GM12878 (cell line): ENCODE data around the gene ASAP3. TPM values are rescaled to one million over a fixed set of nuclear protein-coding genes. Genes with fewer than 3 reads are reported as not detected.

ENCODE experiments used
- ATAC-seq: fragments of 200-7000 bp; cut with Tn5 transposase; 3 replicates; pipeline ENCODE4 v1.9.1; 2020; ENCODE audit warnings: mild to moderate bottlenecking, moderate library complexity
- BruUV-seq: library from RNA; stranded (reverse); fragments of 400-500 nt; replicated peaks from 2 replicates; lab custom pipeline; 2021; lab: Mats Ljungman, UMichigan
- CTCF ChIA-PET: fragments of 300-600 bp; sonication (Branson Sonifier 250); formaldehyde crosslinking; extraction: SDS; loops from one replicate; lab custom pipeline; 2021; ENCODE audit warnings: inconsistent platforms; lab: Yijun Ruan, JAX
- POLR2A ChIA-PET: fragments of 350-600 bp; formaldehyde crosslinking; extraction: SDS; loops from one replicate; lab custom pipeline; 2021; ENCODE audit warnings: inconsistent platforms; lab: Charles Lee
- RAD21 ChIA-PET: fragments of 300-600 bp; sonication (Branson Sonifier 250); formaldehyde crosslinking; loops from one replicate; lab custom pipeline; 2023; ENCODE audit warnings: antibody characterized with exemption; ENCODE audit not compliant: unreplicated experiment; lab: Charles Lee
- SMC1A ChIA-PET: fragments of 300-600 bp; sonication (Branson Sonifier 250); formaldehyde crosslinking; loops from one replicate; lab custom pipeline; 2023; ENCODE audit not compliant: unreplicated experiment, uncharacterized antibody; lab: Charles Lee
- DNase-seq: peaks from one replicate; pipeline ENCODE4 v3.0.0-alpha.2; 2011; ENCODE audit warnings: low read depth, low spot score
- FAIRE-seq: peaks from 3 replicates; lab custom pipeline; 2011; peaks lifted over from hg19 to GRCh38; lab: Jason Lieb, UNC
- H2AFZ ChIP-seq: 2 replicates; pipeline ENCODE4 v1.6.0; 2011; ENCODE audit warnings: low read depth, low read length, control low read depth; ENCODE audit not compliant: control insufficient read depth
- H3K27ac ChIP-seq: 2 replicates; pipeline ENCODE4 v1.5.1; 2011; ENCODE audit warnings: control low read depth; ENCODE audit not compliant: control insufficient read depth, insufficient read depth
- H3K27me3 ChIP-seq, 2 experiments: replicated peaks in 1 of 2; 2 replicates each; pipeline versions ENCODE4 v1.6.0 to v1.6.1; 2011; ENCODE audit warnings: low read length in 1 of 2; ENCODE audit not compliant: control insufficient read depth in 2 of 2, insufficient read depth in 2 of 2
- H3K36me3 ChIP-seq, 2 experiments: 2 replicates each; pipeline ENCODE4 v1.5.1; 2011; ENCODE audit warnings: low read length in 1 of 2; ENCODE audit not compliant: control insufficient read depth in 2 of 2, insufficient read depth in 2 of 2
- H3K4me1 ChIP-seq: 2 replicates; pipeline ENCODE4 v1.6.1; 2011; ENCODE audit warnings: mild to moderate bottlenecking, low read length, moderate library complexity, mixed read lengths; ENCODE audit not compliant: control insufficient read depth, insufficient read depth
- H3K4me2 ChIP-seq: 2 replicates; pipeline ENCODE4 v1.6.0; 2011; ENCODE audit warnings: control low read depth; ENCODE audit not compliant: control insufficient read depth, insufficient read depth
- H3K4me3 ChIP-seq: fragments of 200-600 bp; sonication (generic); 2 replicates; pipeline ENCODE4 v1.5.1; 2016
- H3K79me2 ChIP-seq: 2 replicates; pipeline ENCODE4 v1.6.0; 2011; ENCODE audit warnings: low read length; ENCODE audit not compliant: control insufficient read depth, insufficient read depth
- H3K9ac ChIP-seq: 2 replicates; pipeline ENCODE4 v1.8.0; 2011; ENCODE audit warnings: low read length, control low read depth, mixed read lengths; ENCODE audit not compliant: control insufficient read depth, insufficient read depth
- H3K9me3 ChIP-seq: replicated peaks from 3 replicates; pipeline ENCODE4 v1.5.1; 2011; ENCODE audit warnings: mild to moderate bottlenecking, low read length; ENCODE audit not compliant: control insufficient read depth, insufficient read depth
- H4K20me1 ChIP-seq: 2 replicates; pipeline ENCODE4 v1.6.0; 2011; ENCODE audit not compliant: control insufficient read depth, insufficient read depth
- ASH2L ChIP-seq: fragments of 300-600, 200-600 bp; sonication (generic); IDR thresholded peaks from 2 replicates; pipeline ENCODE4 v1.6.1; 2017; ENCODE audit warnings: low read depth, mild to moderate bottlenecking, borderline replicate concordance
- CUX1 ChIP-seq: IDR thresholded peaks from 2 replicates; pipeline ENCODE4 v1.6.1; 2012; ENCODE audit warnings: improper control_type of control experiment, low read depth, low read length; ENCODE audit not compliant: insufficient replicate concordance
- EP300 ChIP-seq, 2 experiments: fragments of 150-350 bp in 1 of 2; IDR thresholded peaks; 2 replicates each; pipeline ENCODE4 v1.6.1; 2011 to 2012; ENCODE audit warnings: low read depth in 2 of 2, low read length in 2 of 2, borderline replicate concordance in 1 of 2, improper control_type of control experiment in 1 of 2, inconsistent platforms in 1 of 2; ENCODE audit not compliant: control insufficient read depth in 1 of 2
- EZH2 ChIP-seq: IDR thresholded peaks from 2 replicates; pipeline ENCODE4 v1.6.1; 2012; ENCODE audit warnings: low read depth, mild to moderate bottlenecking, control low read depth, inconsistent platforms, low read length, borderline replicate concordance; ENCODE audit not compliant: control insufficient read depth
- GABPA ChIP-seq: IDR thresholded peaks from 2 replicates; pipeline ENCODE4 v1.6.1; 2014; ENCODE audit warnings: antibody characterized with exemption, low read depth, mild to moderate bottlenecking, inconsistent platforms
- HDGF ChIP-seq: fragments of 450-650 bp; IDR thresholded peaks from 2 replicates; pipeline ENCODE4 v1.6.1; 2016; ENCODE audit warnings: antibody characterized with exemption
- NR2C1 ChIP-seq: fragments of 450-650 bp; IDR thresholded peaks from 2 replicates; pipeline ENCODE4 v1.6.1; 2017; ENCODE audit warnings: antibody characterized with exemption, mild to moderate bottlenecking, moderate library complexity
- POLR2AphosphoS2 ChIP-seq: IDR thresholded peaks from 2 replicates; pipeline ENCODE4 v1.6.1; 2011; ENCODE audit warnings: low read depth, mild to moderate bottlenecking, low read length, improper control_type of control experiment, moderate library complexity
- RAD51 ChIP-seq: fragments of 450-650 bp; IDR thresholded peaks from 2 replicates; pipeline ENCODE4 v1.6.1; 2016; ENCODE audit warnings: moderate library complexity, mild to moderate bottlenecking, inconsistent platforms
- SP1 ChIP-seq: IDR thresholded peaks from one replicate; pipeline ENCODE4 v1.6.1; 2011; ENCODE audit warnings: low read depth, low read length
- SUZ12 ChIP-seq: fragments of 200-600 bp; sonication (generic); IDR thresholded peaks from one replicate; pipeline ENCODE4 v1.6.1; 2018; ENCODE audit warnings: antibody characterized with exemption, mild to moderate bottlenecking; ENCODE audit not compliant: unreplicated experiment
- TAF1 ChIP-seq: IDR thresholded peaks from 2 replicates; pipeline ENCODE4 v1.6.1; 2011; ENCODE audit warnings: mild to moderate bottlenecking, low read depth, low read length, borderline replicate concordance
- TBL1XR1 ChIP-seq: IDR thresholded peaks from 2 replicates; pipeline ENCODE4 v1.6.1; 2012; ENCODE audit warnings: low read depth, low read length, improper control_type of control experiment
- ZNF274 ChIP-seq: IDR thresholded peaks from one replicate; pipeline ENCODE4 v1.8.0; 2011; ENCODE audit not compliant: insufficient read length, insufficient read depth
- WGBS: methylation state at CpG from one replicate; pipeline ENCODE4 v1.1.6; 2016; ENCODE audit warnings: low lambda C conversion rate; ENCODE audit not compliant: insufficient replicate concordance, insufficient coverage; ENCODE audit errors: missing lambda C conversion rate; 5-methylcytosine and 5-hydroxymethylcytosine counted together
- in situ Hi-C: fragments of 300-500 bp; cut with MboI; formaldehyde crosslinking; loops from 9 replicates; pipeline ENCODE4 v1.14.3; 2018; ENCODE audit warnings: mixed read lengths
- intact Hi-C: fragments of 100-400 bp; cut with micrococcal nuclease; formaldehyde crosslinking; loops from one replicate; pipeline ENCODE4 v1.14.2; 2022; ENCODE audit not compliant: unreplicated experiment
- polyA plus RNA-seq, 11 experiments: library from polyadenylated mRNA; depleted of rRNA in 4 of 11; unstranded in 6 of 11; stranded (reverse) in 5 of 11; fragments of >200 nt; fragmentation: Nextera tagmentation in 4 of 11; fragmentation: Illumina TruSeq in 1 of 11; extraction: Ambion mirVana in 4 of 11; extraction: Trizol in 1 of 11; gene quantifications; 1 replicate in 1 of 11; 2 replicates in 10 of 11; pipeline versions ENCODE4 v1.2.1 to v1.2.3, GENCODE V29; 2011 to 2016; ENCODE audit warnings: inconsistent platforms in 2 of 11, missing spikeins in 2 of 11, low read depth in 1 of 11
- total RNA-seq, 4 experiments: library from RNA; depleted of rRNA in 3 of 4; stranded (reverse); fragments of >200 nt in 3 of 4; fragmentation: Illumina TruSeq in 1 of 4; extraction: Trizol in 1 of 4; gene quantifications; 2 replicates each; pipeline versions ENCODE4 v1.2.1 to v1.2.3, GENCODE V29; 2013 to 2021

ASAP3 gene
- total and polyA plus RNA-seq, 10 of the 15 experiments (the other 5 are each of a cell fraction or from before 2014, with no cell fraction given), result 0.04 to 0.92 (median 0.34) TPM; not detected in 1

GRCh38 chr1:23531562-23532094 is 47.6 kb upstream of the ASAP3 start:
- TSS peak; percentile 93 for BruUV-seq

More at GRCh38 chr1:23531562-23532094, 47.6 kb upstream of the ASAP3 start:
- in situ Hi-C loops, result loop anchor here (5.0 kb wide), 1 partner anchor 34 kb away; no protein-coding TSS in a partner anchor
- 29% methylated on average over 5 of the region's 5 CpGs for WGBS
- peaks cover 57% of the 10 kb centered on the region for H3K4me1 ChIP-seq
- SMC1A ChIA-PET, result interaction anchor here (1.1 to 14.8 kb wide), 8 partner anchors 8 to 106 kb away, joined by 3 to 201 read pairs (median 4); no protein-coding TSS in a partner anchor
- TF ChIP-seq EZH2 (no peak), SUZ12 (no peak), TAF1 (no peak), CUX1 (no peak), GABPA (no peak), NR2C1 (no peak), EP300 (IDR thresholded peaks at IDR 0.05; ENCODE audit: borderline replicate concordance in 1 of 2, control insufficient read depth in 1 of 2, low read depth in 2 of 2, low read length in 2 of 2) (no peak), SP1 (no peak), ASH2L (no peak), POLR2AphosphoS2 (no peak), TBL1XR1 (no peak), HDGF (no peak), ZNF274 (no peak), RAD51 (no peak)
- no peaks in the 10 kb centered on the region for H4K20me1 ChIP-seq
- CTCF ChIA-PET, result interaction anchor here (0.6 to 28.3 kb wide), 7 partner anchors 9 to 158 kb away, joined by 3 to 784 read pairs (median 5); no protein-coding TSS in a partner anchor
- POLR2A ChIA-PET, result interaction anchor here (0.9 to 1.9 kb wide), 11 partner anchors 8 to 187 kb away, joined by 3 to 8 read pairs (median 4); partner anchors contain the start of gene HNRNPR
- no peaks in the 10 kb centered on the region for H3K36me3 ChIP-seq
- peak overlapping the region; percentile 21; the same call in 1 of the 2 replicates for H3K9ac ChIP-seq
- H3K9me3 ChIP-seq, result no peaks in the 10 kb centered on the region
- peak overlapping the region; percentile 57 for H2AFZ ChIP-seq
- H3K4me3 ChIP-seq, result peak overlapping the region; percentile 43; the same call in 1 of the 2 replicates
- H3K27ac ChIP-seq, result peak overlapping the region; percentile 14; the same call in 1 of the 2 replicates
- peak overlapping the region; percentile 73 for H3K4me2 ChIP-seq
- DNase-seq (no peak), ATAC-seq (no peak), FAIRE-seq (no peak)
- RAD21 ChIA-PET, result interaction anchor here (0.6 to 11.3 kb wide), 8 partner anchors 8 to 369 kb away, joined by 3 to 153 read pairs (median 4); partner anchors contain the start of gene HNRNPR
- H3K27me3 ChIP-seq, result no peaks in the 10 kb centered on the region
- intact Hi-C loops, result no loop called here
- peaks cover 39% of the 10 kb centered on the region for H3K79me2 ChIP-seq
